Activated effector memory CD4-positive, alpha-beta T cell treated with Interleukin-2 at 50 U/mL for 16 hours (primary cell): Measurements from ENCODE around the gene CD101.

ENCODE experiments used
- DNase-seq: peaks from one replicate; pipeline ENCODE4 v3.0.0-alpha.2; 2020

Gene CD101

GRCh38 chr1:116987256-116987555 is 14.4 kb upstream of the CD101 start:
- DNase-seq, result peak; percentile 63

GRCh38 chr1:116988248-116988647 is 13.3 kb upstream of the CD101 start:
- no peak for DNase-seq

- no peak for DNase-seq
Observed at GRCh38 chr1:116988908-116989307, 12.7 kb upstream of the CD101 start.

- no peak for DNase-seq
Observed at GRCh38 chr1:116989835-116990234, 11.7 kb upstream of the CD101 start.

GRCh38 chr1:116990612-116991151 is 10.9 kb upstream of the CD101 start:
- DNase-seq, result no peak

- no peak for DNase-seq
Observed at GRCh38 chr1:116991171-116991845, 10.3 kb upstream of the CD101 start.

- DNase-seq, result no peak
Observed at GRCh38 chr1:116991918-116992317, 9.6 kb upstream of the CD101 start.

GRCh38 chr1:116993286-116993685 is 8.3 kb upstream of the CD101 start:
- no peak for DNase-seq

GRCh38 chr1:116994411-116994810 is 7.1 kb upstream of the CD101 start:
- no peak for DNase-seq

GRCh38 chr1:116997066-116997465 is 4.5 kb upstream of the CD101 start:
- DNase-seq, result no peak

GRCh38 chr1:116997636-116998035 is 3.9 kb upstream of the CD101 start:
- DNase-seq, result no peak

GRCh38 chr1:116999596-116999995 is 2.0 kb upstream of the CD101 start:
- no peak for DNase-seq

- no peak for DNase-seq
Observed at GRCh38 chr1:117000142-117000541, 1.4 kb upstream of the CD101 start.

- DNase-seq, result no peak
Observed at GRCh38 chr1:117003223-117003875, 1.8 kb downstream of the CD101 start.

GRCh38 chr1:117007719-117008013 is 6.1 kb downstream of the CD101 start:
- DNase-seq, result no peak

GRCh38 chr1:117008656-117009055 is 7.1 kb downstream of the CD101 start:
- DNase-seq, result no peak

- DNase-seq, result no peak
Observed at GRCh38 chr1:117009132-117009531, 7.6 kb downstream of the CD101 start.

GRCh38 chr1:117010310-117010969 is 8.9 kb downstream of the CD101 start:
- no peak for DNase-seq

- no peak for DNase-seq
Observed at GRCh38 chr1:117011334-117011733, 9.8 kb downstream of the CD101 start.

- no peak for DNase-seq
Observed at GRCh38 chr1:117013309-117013858, 11.8 kb downstream of the CD101 start.

GRCh38 chr1:117014209-117014608 is 12.6 kb downstream of the CD101 start:
- DNase-seq, result no peak

- no peak for DNase-seq
Observed at GRCh38 chr1:117015724-117016123, 14.2 kb downstream of the CD101 start.

GRCh38 chr1:117017062-117017461 is 15.5 kb downstream of the CD101 start:
- no peak for DNase-seq

GRCh38 chr1:117017648-117018047 is 16.1 kb downstream of the CD101 start:
- no peak for DNase-seq
